Right ventricle myocardium inferior (tissue), 1 donor: ENCODE results near the gene BICDL1. TPM values are rescaled to one million over a fixed set of nuclear protein-coding genes. Genes with fewer than 3 reads are reported as not detected.
"Not testable (repeated sequence)": the region's sequence is repeated elsewhere in the genome, so short reads cannot be mapped to it uniquely, and the experiment has no call there.

Experiments used
- ATAC-seq: fragments of 200-7000 bp; cut with Tn5 transposase; one replicate; pipeline ENCODE4 v1.9.1; 2020; ENCODE audit warnings: mild to moderate bottlenecking, moderate library complexity
- DNase-seq: peaks from one replicate; pipeline ENCODE4 v3.0.0; 2021; ENCODE audit errors: missing footprints
- intact Hi-C: fragments of 100-400 bp; cut with DNase I; formaldehyde crosslinking; loops from one replicate; pipeline ENCODE4 v1.11.0; 2022
- total RNA-seq: library from RNA; stranded (reverse); fragmentation: NEBNext Ultra II Directional; extraction: Animal tissue kit (Norgen Biotek cat#: 25700); gene quantifications from one replicate; pipeline ENCODE4 v1.2.1, GENCODE V29; 2021
- donor health status: DM: no; HTN: yes; CAD: no; lungs with severe emphysema.

Gene BICDL1
- total RNA-seq, 1 donor from 2014 or later: 0.87 TPM

DNA sequence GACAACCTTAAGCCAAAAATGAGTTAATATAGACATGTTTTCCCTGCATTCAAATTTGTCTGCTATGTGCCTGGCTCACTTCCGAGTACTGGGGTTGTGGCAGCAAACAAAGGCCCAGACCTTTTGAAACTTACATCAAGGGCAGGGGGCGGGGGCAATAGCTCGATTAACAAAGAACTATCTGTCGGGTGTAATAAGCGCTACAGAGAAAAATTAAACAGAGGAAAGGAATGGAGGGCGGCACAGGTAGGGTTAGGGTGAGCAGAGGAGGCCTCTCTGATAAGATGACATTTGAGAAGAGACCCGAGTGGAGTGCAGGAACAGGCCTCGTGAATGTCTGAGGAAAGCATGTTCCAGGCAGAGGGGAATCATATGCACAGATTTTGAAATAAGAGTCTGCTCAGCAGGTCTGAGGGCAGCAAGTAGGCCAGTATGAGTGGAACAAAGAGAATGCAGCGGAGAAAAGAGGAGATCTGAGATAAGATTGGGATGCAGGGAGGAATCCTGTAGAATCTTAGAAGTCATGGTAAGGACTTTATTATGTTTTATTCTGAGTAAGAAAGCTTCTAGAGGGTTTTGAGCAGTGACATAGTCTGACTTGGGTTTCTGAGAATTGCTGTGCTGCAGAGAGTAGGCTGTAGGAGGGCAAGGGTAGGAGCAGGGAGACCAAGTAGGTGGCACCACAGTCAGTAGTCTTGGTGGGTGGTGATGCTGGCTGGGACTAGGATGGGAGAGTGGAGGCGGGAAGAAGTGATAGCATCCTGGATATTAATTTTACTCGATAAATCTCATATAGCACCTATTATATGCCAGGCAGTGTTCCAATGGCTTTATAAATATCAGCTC lies 52.6 kb downstream of the BICDL1 start:
- intact Hi-C loops: no loop called here
- ATAC-seq: no peak
- no peak for DNase-seq

DNA sequence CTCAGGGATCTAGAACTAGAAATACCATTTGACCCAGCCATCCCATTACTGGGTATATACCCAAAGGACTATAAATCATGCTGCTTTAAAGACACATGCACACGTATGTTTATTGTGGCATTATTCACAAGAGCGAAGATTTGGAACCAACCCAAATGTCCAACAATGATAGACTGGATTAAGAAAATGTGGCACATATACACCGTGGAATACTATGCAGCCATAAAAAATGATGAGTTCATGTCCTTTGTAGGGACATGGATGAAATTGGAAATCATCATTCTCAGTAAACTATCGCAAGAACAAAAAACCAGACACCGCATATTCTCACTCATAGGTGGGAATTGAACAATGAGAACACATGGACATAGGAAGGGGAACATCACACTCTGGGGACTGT lies 56.3 kb downstream of the BICDL1 start:
- DNase-seq, ATAC-seq, intact Hi-C loops: not testable (repeated sequence)

DNA sequence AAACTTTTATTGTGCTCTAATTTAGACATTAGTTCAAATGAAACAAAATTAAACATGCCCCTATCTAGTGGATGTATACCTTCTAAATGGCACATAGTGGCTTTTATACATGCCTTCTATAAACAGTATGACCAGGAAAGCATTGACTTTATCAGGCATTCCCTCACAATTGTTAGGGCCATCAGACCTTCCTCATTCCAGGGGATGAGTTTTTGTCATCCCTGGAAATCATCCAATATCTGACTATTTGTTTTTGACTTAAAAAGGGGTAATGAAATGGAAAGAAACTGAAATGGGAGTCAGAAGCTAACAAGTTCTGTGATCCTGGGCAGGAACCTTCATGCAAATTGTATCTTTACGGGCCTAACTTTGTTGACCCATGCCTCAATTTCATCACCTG lies 58.0 kb downstream of the BICDL1 start:
- intact Hi-C loops: no loop called here
- ATAC-seq (no peak), DNase-seq (no peak)

DNA sequence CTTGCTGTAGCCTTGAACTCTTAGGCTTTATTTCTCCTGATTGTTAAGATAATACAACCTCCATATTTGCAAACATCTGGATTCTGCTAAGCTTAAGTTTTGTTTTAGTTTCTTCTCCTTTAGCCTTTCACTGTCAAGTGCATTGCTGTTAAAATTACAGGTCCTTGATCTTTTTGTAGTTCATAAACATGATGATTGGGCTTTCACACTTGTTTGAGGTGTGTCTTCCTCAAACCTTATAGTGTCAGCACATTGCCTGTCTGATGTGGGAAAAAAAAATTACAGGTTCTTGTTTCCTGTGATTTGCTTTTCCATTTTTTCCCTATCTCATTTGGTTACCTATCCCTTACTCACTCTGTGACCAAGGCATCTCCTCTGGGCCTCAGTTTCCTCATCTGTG lies 59.2 kb downstream of the BICDL1 start:
- no peak for ATAC-seq
- no peak for DNase-seq
- intact Hi-C loops: no loop called here

DNA sequence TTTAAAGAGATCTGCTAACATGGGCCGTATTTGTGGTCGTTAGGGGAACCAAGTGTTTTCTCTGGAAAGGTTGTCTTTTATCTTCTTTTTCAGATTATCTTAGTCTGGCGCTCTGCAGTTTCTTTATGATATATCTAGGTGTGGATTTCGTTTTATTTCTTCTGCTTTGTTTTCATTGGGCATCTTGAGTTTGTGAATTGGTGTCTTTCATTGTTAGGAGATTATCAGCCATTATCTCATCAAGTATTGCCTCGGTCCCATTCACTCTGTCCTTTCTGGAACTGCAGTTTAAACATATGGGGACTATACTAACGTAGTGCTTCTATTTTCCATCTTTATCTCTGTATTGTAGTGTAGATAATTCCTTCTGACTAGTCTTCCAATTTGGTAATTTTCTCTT lies 60.4 kb downstream of the BICDL1 start:
- intact Hi-C loops: no loop called here
- no peak for ATAC-seq
- no peak for DNase-seq

DNA sequence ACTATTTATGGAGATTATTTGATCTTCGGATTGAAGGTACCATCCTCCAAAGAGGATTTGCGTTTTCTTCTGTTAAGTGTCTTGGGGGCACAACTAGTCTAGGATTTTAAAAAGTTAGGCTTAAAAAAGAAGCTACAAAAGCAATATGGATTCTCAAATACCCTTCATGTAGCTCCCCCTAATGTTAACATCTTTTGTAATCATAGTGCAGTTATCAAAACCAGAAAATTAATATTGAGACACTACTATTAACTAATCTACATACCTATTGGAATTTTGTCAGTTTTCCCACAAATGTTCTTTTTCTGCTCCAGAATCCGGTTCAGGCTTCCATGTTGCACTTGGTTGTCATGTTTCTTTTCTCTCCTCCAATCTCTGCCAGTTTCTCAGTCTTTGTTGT lies 62.5 kb downstream of the BICDL1 start:
- intact Hi-C loops: no loop called here
- DNase-seq (no peak), ATAC-seq (no peak)

DNA sequence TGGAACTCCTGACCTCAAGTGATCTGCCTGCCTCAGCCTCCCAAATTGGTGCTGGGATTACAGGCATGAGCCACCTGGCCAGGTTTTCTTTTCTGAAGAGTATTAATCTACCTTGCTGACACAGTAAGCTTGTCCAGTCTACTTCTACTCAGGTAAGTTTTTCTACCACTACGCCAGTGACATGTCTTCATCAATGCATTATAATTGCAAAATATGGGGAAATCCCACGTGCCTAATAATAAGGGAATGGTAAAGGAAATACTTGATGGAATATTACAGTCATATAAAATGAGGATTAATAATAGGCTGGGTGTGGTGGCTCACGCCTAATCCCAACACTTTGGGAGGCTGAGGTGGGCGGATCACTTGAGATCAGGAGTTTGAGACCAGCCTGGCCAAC lies 65.3 kb downstream of the BICDL1 start:
- ATAC-seq (no peak), DNase-seq (no peak)
- intact Hi-C loops: no loop called here

DNA sequence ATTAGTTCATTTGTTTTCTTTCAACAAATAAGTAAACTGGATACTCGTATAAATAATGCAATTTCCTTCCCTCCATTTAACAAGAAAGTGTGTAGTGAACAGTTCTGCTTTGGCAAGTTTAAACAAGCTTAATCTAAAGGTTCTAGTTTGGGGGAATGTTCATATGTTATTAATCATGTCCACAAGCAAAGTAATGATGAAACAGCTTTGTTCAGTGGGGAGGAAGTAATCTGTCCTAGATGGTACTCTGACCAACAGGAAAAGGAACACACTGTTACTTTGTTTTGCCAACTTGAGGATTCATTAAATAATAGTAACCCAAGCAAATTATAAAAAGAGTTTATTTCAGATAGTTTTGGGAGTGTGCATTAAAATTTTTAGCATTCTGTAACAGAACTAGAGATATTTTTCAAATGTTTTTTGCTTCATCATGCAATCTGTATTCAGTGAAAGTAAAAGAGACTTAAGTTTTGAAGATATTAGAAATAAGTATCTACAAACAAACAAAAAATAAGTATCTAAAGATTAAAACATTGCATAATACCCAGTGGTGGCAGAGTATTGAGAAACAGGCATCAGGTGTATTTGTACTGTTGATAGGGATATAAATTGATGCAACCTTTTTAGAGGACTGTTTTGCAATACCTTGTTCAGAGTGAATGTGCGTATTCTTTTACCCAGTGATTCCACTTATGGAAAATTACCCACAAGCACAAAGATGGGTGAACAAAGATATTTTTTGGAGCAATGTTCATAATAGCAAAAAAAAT lies 66.4 kb downstream of the BICDL1 start:
- DNase-seq (no peak), ATAC-seq (no peak)
- intact Hi-C loops: no loop called here

DNA sequence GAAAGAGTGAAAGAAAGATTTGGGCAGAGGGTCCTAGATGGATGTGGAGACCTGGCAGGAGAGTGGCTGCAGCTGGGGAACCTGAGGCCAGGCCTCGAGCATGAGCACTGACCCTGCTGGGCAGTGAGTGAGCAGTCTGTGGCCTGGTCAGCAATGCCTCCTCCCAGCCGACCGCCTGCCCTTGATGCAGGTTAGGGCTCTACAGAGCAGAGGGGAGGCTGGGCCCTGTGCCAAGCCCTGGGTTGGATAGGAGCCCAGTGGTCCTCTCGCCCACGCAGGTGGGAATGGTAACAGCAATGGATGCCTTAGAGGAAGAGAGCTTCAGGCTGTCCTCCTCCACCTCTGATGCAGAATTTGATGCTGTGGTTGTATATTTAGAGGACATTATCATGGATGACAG lies 67.7 kb downstream of the BICDL1 start:
- intact Hi-C loops: no loop called here
- no peak for ATAC-seq
- DNase-seq: no peak

DNA sequence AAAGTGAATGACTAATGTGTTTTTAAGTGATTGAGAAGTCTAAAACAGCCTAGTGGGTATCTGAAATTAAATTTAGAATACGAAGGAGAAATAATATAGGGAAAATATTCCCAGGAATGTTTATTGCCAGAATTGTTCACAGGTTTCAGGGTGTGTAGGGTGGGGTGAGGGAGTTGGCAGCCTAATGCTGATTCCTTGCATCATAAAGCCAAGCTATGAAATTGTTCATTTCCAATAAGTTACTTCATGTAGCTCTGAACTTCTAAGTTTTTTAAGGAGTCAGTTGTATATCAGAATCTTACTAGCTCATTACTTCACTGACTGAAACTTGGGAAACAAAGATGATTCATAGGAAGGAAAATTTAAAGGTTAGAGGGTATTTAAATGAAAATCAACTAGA lies 71.2 kb downstream of the BICDL1 start:
- intact Hi-C loops: no loop called here
- DNase-seq (no peak), ATAC-seq (no peak)

DNA sequence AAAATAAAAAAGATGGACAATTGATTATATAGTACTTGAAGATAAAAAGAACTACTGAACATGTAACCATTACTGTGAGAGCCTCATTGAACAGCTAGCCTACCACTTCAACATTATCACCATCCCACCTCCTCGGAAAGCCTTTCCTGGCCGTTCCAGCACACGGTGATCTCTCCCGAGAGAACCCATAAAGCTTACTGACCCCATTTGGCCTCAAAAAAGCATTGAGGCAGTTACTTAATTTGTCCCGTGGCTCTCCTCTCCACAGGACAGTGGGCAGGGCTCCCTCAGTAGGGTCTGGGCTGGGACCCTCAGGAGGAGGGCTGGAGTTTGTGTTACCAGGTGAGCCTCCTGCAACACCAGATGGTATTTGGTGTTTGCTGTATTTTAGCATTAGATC lies 71.7 kb downstream of the BICDL1 start:
- DNase-seq (no peak), ATAC-seq (no peak)
- intact Hi-C loops: no loop called here

DNA sequence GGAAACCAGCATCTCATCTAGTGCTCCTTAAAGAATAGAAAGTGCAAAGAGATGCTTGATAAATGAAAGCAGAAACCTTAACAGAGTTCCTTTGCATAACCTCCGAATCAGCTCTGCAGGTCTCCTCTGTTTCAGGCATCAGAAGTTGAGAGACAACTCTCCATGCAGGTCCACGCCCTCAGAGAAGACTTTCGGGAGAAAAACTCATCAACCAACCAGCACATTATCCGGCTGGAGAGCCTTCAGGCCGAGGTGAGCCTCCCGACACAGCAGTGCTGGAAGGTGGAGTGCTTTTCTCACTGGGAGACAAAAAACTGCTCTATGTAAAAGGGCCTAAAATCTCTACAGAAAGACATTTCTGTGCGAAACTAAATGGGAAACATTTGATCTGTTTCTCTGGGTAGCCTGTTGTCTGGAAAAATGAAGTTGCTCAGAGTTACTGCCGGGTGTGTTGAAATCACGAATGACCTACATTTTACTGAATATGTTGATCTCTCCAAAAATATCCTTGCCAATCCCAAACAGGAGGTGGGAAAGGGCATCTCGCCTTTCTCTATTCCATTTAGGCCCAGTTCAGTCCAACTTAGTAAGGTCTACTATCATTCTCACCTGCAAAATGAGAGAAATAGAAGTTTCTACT lies 72.7 kb downstream of the BICDL1 start:
- ATAC-seq (no peak), DNase-seq (no peak)
- intact Hi-C loops: no loop called here

DNA sequence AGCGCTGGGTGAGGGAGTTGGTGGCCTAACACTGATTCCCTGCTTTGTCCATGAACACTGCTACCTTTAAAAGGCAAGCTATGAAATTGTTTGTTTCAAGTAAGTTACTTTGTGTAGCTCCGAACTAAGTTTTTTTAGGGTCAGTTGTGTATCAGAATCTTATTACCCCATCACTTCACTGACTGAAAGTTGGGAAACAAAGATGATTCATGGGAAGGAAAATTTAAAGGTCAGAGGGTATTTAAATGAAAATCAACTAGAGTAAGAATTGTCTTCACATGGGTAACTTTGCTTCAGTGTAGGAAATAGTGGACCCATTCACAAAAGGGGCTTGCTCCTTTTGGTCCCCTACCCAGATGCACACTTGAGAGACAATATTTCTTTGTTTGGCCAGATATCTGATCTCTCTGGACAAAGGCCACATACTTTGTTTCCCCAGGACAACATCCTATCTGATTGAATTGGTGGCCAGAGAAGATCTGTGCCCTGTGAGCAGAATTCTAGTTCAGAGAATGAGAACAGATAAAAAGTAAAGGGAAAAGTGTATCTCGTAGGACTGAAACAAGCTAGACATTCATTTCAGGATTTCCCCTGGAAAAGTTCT lies 74.0 kb downstream of the BICDL1 start:
- DNase-seq (no peak), ATAC-seq (no peak)
- intact Hi-C loops: no loop called here

DNA sequence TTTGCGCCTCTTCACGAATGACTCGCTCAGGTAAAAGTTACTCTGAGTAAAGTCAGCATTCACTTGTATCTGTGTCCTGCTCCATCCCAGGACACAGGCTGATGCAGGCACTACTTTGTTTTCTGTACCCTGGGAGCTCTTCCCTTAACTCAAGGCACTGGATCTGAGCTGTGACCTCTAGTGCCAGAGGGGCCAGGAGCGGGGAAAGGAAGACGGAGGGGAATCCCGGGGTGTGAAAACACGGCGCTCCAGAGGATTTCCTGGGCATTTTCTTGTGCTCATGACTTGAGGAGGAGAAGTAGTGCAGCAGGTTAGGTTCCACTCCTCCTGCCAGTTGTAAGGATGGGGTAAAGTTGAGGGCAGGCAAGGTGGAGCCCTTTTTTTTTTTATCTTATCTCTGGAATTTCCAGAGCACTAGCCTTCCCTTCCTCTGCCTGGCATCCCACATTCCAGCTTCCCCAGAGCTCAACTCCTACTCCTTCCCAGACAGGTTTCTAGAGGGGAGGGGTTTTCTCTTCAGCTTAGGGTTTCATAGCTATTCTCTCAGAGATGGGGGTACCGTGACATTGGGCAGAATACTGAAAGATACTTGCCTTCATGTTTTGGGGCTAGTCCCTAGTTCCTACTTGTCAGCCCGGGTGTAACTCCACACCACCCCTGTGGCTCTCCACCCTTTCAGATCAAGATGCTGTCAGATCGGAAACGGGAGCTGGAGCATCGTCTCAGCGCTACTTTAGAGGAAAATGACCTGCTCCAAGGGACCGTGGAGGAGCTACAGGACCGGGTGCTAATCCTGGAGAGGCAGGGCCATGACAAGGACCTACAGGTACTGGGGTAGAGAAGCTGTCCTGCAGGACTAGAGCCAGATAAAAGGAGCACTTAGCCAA lies 75.3 kb downstream of the BICDL1 start:
- ATAC-seq (no peak), DNase-seq (no peak)
- intact Hi-C loops: no loop called here

DNA sequence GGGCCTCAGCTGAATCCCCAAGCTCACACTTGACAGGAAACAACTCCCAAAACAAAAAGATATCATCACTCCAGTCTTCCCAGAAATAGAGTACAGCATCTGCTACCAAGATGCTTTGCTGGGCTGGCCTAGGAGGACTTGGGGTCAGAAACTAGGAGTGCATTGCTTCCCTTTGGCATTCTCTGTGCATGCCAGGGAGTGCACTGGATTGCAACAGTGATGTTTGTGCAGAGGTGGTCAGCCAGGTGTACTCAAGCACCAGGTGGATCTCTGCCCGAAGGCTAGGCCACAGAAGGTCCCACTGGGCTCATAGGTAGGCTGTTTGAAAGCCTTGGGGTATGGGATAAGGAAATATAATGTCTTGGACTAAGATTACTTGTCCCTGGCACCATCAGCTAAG lies 76.4 kb downstream of the BICDL1 start:
- DNase-seq (no peak), ATAC-seq (peak; percentile 46)
- intact Hi-C loops: no loop called here

DNA sequence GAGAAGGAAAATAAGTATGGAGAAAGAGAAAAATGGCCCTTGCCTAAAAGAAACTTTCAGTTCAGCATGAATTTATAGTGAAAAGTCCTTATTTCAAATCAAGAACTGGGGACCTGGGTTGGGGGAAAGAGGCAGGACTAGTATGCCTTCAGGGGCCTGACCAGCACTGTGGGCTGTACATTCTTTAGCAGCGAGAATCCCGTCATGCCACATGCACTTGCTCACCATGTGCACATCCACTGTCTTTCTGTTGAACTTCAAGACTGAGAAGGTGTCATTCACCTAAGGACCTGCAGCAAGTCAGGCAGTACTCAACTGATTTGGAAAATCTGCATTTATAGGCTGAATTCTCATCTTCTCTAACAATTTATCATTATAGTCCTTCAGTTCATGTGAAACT lies 77.3 kb downstream of the BICDL1 start:
- ATAC-seq: no peak
- intact Hi-C loops: no loop called here
- no peak for DNase-seq

DNA sequence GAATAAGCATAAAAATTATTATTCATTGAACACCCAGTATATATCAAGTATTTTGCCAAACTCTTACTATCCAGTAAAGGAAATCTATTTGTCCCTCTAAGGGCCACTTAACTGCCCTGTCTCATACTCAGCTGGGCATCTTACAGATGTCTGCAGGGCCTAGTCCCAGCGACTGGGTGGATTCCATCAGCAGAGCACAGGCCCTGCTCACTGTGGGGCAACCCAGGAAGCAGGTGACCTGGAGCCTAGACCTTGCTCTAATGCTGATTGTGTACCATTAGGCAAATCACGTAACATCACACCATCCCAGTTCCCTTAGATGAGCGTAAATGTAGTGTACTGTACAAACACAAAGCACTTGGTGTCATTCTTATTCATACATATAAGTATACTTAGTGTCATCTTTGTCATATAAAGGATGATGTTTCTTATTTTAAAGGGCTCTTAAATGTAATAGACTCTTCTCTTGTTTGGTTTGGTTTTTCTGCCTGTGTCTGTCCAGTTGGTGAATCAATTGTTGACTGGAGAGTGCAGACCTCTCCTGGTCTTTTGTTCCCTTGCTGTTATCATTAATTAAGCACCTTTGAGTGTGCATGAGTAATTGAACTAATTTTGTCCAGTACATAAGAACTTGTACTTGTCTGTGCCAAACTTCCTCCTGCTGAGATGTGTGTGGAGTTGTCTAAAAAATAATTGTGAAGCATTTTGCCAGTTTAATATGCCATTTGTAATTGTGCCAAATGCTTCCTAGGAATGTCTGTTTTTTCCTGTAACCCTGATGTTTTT lies 78.2 kb downstream of the BICDL1 start:
- DNase-seq (no peak), ATAC-seq (no peak)
- intact Hi-C loops: no loop called here

DNA sequence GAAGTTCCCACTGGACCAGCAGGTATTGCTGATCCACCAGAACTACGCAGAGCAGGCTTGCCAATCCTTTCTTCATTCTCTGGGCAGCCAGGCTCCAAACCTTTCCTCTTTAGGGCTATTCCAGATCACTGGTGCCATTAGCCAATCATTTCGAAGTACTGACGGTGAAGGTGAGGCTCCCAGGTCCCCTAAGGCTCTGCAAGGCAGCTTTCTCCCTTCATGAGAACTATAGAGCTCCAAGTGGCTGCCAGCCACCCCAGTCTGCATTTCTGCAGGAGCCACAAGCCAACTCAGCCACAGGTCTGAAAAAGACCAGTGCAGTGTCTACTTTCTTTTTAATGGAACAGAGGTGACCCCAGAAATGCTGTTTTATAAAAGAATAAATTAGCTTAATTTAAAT lies 78.9 kb downstream of the BICDL1 start:
- DNase-seq (no peak), ATAC-seq (no peak)
- intact Hi-C loops: no loop called here
